CD1c-positive myeloid dendritic cell (primary cell): ENCODE measurements around the gene PTBP2.
"Not testable (repeated sequence)": the region's sequence is repeated elsewhere in the genome, so short reads cannot be mapped to it uniquely, and the experiment has no call there.

Source experiments
- DNase-seq: peaks from one replicate; pipeline ENCODE4 v3.0.0-alpha.2; 2016; ENCODE audit errors: extremely low spot score

Gene PTBP2

GRCh38 chr1:96730574-96731298 is 9.2 kb downstream of the PTBP2 start:
- no peak for DNase-seq

GRCh38 chr1:96741335-96741734 is 19.8 kb downstream of the PTBP2 start:
- DNase-seq, result no peak

- no peak for DNase-seq
These were observed 25.1 kb downstream of the PTBP2 start for GRCh38 chr1:96746440-96747420.

- no peak for DNase-seq
These were observed 26.0 kb downstream of the PTBP2 start for GRCh38 chr1:96747565-96747964.

GRCh38 chr1:96748078-96748477 is 26.5 kb downstream of the PTBP2 start:
- DNase-seq, result no peak

- DNase-seq, result no peak
These were observed 28.0 kb downstream of the PTBP2 start for GRCh38 chr1:96749618-96750017.

- no peak for DNase-seq
These were observed 30.8 kb downstream of the PTBP2 start for GRCh38 chr1:96752394-96752793.

- no peak for DNase-seq
These were observed 35.2 kb downstream of the PTBP2 start for GRCh38 chr1:96756789-96757188.

- DNase-seq, result not testable (repeated sequence)
These were observed 41.0 kb downstream of the PTBP2 start for GRCh38 chr1:96762586-96762985.

- DNase-seq, result no peak
These were observed 41.9 kb downstream of the PTBP2 start for GRCh38 chr1:96763514-96763913.

GRCh38 chr1:96764469-96764868 is 42.9 kb downstream of the PTBP2 start:
- DNase-seq, result no peak

GRCh38 chr1:96771847-96772246 is 50.3 kb downstream of the PTBP2 start:
- no peak for DNase-seq

GRCh38 chr1:96772349-96772748 is 50.8 kb downstream of the PTBP2 start:
- DNase-seq, result no peak

GRCh38 chr1:96772972-96773371 is 51.4 kb downstream of the PTBP2 start:
- no peak for DNase-seq

GRCh38 chr1:96782206-96782605 is 60.6 kb downstream of the PTBP2 start:
- DNase-seq, result no peak

GRCh38 chr1:96782856-96783255 is 61.3 kb downstream of the PTBP2 start:
- DNase-seq, result no peak

GRCh38 chr1:96790599-96790998 is 69.0 kb downstream of the PTBP2 start:
- no peak for DNase-seq

- DNase-seq, result no peak
These were observed 70.6 kb downstream of the PTBP2 start for GRCh38 chr1:96792220-96792619.

- DNase-seq, result not testable (repeated sequence)
These were observed 80.1 kb downstream of the PTBP2 start for GRCh38 chr1:96801696-96802095.

- no peak for DNase-seq
These were observed 83.1 kb downstream of the PTBP2 start for GRCh38 chr1:96804648-96805047.

- no peak for DNase-seq
These were observed 86.6 kb downstream of the PTBP2 start for GRCh38 chr1:96808191-96808590.

- DNase-seq, result no peak
These were observed 94.3 kb downstream of the PTBP2 start for GRCh38 chr1:96815914-96816313.

- DNase-seq, result no peak
These were observed 98.5 kb downstream of the PTBP2 start for GRCh38 chr1:96820107-96820506.
